HuH-7.5 (cell line): ENCODE measurements around the gene TRIM8.

Experiments
- DNase-seq: peaks from one replicate; pipeline ENCODE4 v3.0.0; 2011; ENCODE audit warnings: low spot score

Gene TRIM8

GRCh38 chr10:102701796-102702195 is 57.5 kb downstream of the TRIM8 start:
- DNase-seq, result no peak

GRCh38 chr10:102702742-102703141 is 58.5 kb downstream of the TRIM8 start:
- DNase-seq, result no peak

- DNase-seq, result no peak
Observed at GRCh38 chr10:102704915-102705314, 60.6 kb downstream of the TRIM8 start.

- no peak for DNase-seq
Observed at GRCh38 chr10:102705531-102705930, 61.3 kb downstream of the TRIM8 start.
